Neural cell (in vitro differentiated cells): Measurements from ENCODE around the gene PTGR1. TPM values are rescaled to one million over a fixed set of nuclear protein-coding genes. Genes with fewer than 3 reads are reported as not detected.
"Not testable (repeated sequence)": the region's sequence is repeated elsewhere in the genome, so short reads cannot be mapped to it uniquely, and the experiment has no call there.

Experiments used
- H2AFZ ChIP-seq: fragments of 200-600, 300-800 bp; sonication (generic), shearing (Covaris generic); 2 replicates; pipeline ENCODE4 v1.6.0; 2014; ENCODE audit warnings: low read depth, mild to moderate bottlenecking, antibody characterized with exemption, low read length, moderate library complexity
- H3F3A ChIP-seq: fragments of 200-600 bp; shearing (Covaris generic); 2 replicates; pipeline ENCODE4 v1.6.1; 2016; ENCODE audit warnings: mild to moderate bottlenecking, moderate library complexity, mixed read lengths, antibody characterized with exemption, low read length; ENCODE audit not compliant: insufficient read depth, poor library complexity, severe bottlenecking
- H3K27ac ChIP-seq: fragments of 200-600, 300-800 bp; sonication (generic), shearing (Covaris generic); 2 replicates; pipeline ENCODE4 v1.5.1; 2014; ENCODE audit warnings: mild to moderate bottlenecking, low read length, moderate library complexity
- H3K27me3 ChIP-seq: fragments of 300-800, 200-600 bp; sonication (generic), shearing (Covaris generic); 2 replicates; pipeline ENCODE4 v1.6.0; 2014; ENCODE audit warnings: mild to moderate bottlenecking, low read depth, low read length, moderate library complexity; ENCODE audit not compliant: insufficient read depth
- H3K36me3 ChIP-seq: fragments of 300-800, 200-600 bp; sonication (generic), shearing (Covaris generic); 2 replicates; pipeline ENCODE4 v1.5.1; 2014; ENCODE audit warnings: mild to moderate bottlenecking, antibody characterized with exemption, low read length, moderate library complexity; ENCODE audit not compliant: insufficient read depth
- H3K4me2 ChIP-seq: fragments of 300-800, 200-600 bp; sonication (generic), shearing (Covaris generic); 2 replicates; pipeline ENCODE4 v1.6.0; 2014; ENCODE audit warnings: mild to moderate bottlenecking, low read length
- H3K4me3 ChIP-seq: fragments of 300-800, 200-600 bp; sonication (generic), shearing (Covaris generic); 2 replicates; pipeline ENCODE4 v1.5.1; 2014; ENCODE audit warnings: mild to moderate bottlenecking, low read length, moderate library complexity
- H3K79me2 ChIP-seq: fragments of 200-600 bp; shearing (Covaris generic); replicated peaks from 2 replicates; pipeline ENCODE4 v1.6.0; 2014; ENCODE audit warnings: mild to moderate bottlenecking, low read length, moderate library complexity; ENCODE audit not compliant: insufficient read depth
- H3K9ac ChIP-seq: fragments of 300-800, 200-600 bp; sonication (generic), shearing (Covaris generic); 2 replicates; pipeline ENCODE4 v1.6.1; 2016; ENCODE audit warnings: mild to moderate bottlenecking, low read length, mixed read lengths
- H3K9me2 ChIP-seq: fragments of 200-600 bp; shearing (Covaris generic); 2 replicates; pipeline ENCODE4 v1.6.1; 2016; ENCODE audit warnings: mild to moderate bottlenecking, low read length, mixed read lengths; ENCODE audit not compliant: insufficient read depth
- H3K9me3 ChIP-seq: fragments of 200-600, 300-800 bp; sonication (generic), shearing (Covaris generic); 2 replicates; pipeline ENCODE4 v1.6.1; 2016; ENCODE audit warnings: mild to moderate bottlenecking, mixed run types, low read length, moderate library complexity, mixed read lengths
- H4K20me1 ChIP-seq: fragments of 200-600 bp; shearing (Covaris generic); 2 replicates; pipeline ENCODE4 v1.6.1; 2016; ENCODE audit warnings: mild to moderate bottlenecking, mixed run types; ENCODE audit not compliant: insufficient read depth
- EP300 ChIP-seq: fragments of 450-650 bp; conservative IDR thresholded peaks from 2 replicates; pipeline ENCODE4 v1.6.1; 2014; ENCODE audit warnings: antibody characterized with exemption, mild to moderate bottlenecking, moderate library complexity; ENCODE audit not compliant: poor library complexity, severe bottlenecking
- EZH2 ChIP-seq: fragments of 200-600, 300-800 bp; shearing (Covaris generic), sonication (generic); IDR thresholded peaks from 2 replicates; pipeline ENCODE4 v1.6.1; 2014; ENCODE audit warnings: antibody characterized with exemption, low read length, borderline replicate concordance, mild to moderate bottlenecking; ENCODE audit not compliant: insufficient read depth, poor library complexity, severe bottlenecking
- RAD21 ChIP-seq: fragments of 450-650 bp; conservative IDR thresholded peaks from 2 replicates; pipeline ENCODE4 v1.6.1; 2014; ENCODE audit warnings: antibody characterized with exemption, mild to moderate bottlenecking, moderate library complexity
- REST ChIP-seq: IDR thresholded peaks from 2 replicates; pipeline ENCODE4 v1.6.1; 2012; ENCODE audit warnings: borderline replicate concordance
- SMC3 ChIP-seq: fragments of 450-650 bp; conservative IDR thresholded peaks from 2 replicates; pipeline ENCODE4 v1.6.1; 2014; ENCODE audit warnings: antibody characterized with exemption, mild to moderate bottlenecking, moderate library complexity; ENCODE audit not compliant: poor library complexity
- TAF1 ChIP-seq: IDR thresholded peaks from 2 replicates; pipeline ENCODE4 v1.6.1; 2012; ENCODE audit warnings: low read depth
- polyA plus RNA-seq: library from polyadenylated mRNA; depleted of rRNA; stranded (reverse); fragments of >200 nt; gene quantifications from 2 replicates; pipeline ENCODE4 v1.2.3, GENCODE V29; 2014
- TF ChIP-seq, protein P1 (sequence below): fragments of 450-650 bp; IDR thresholded peaks from 2 replicates; pipeline ENCODE4 v1.5.1; 2014; ENCODE audit warnings: antibody characterized with exemption, mild to moderate bottlenecking, moderate library complexity; ENCODE audit not compliant: poor library complexity, severe bottlenecking

PTGR1 gene
- polyA plus RNA-seq, 1 donor from 2014 or later: 6.6 TPM

DNA sequence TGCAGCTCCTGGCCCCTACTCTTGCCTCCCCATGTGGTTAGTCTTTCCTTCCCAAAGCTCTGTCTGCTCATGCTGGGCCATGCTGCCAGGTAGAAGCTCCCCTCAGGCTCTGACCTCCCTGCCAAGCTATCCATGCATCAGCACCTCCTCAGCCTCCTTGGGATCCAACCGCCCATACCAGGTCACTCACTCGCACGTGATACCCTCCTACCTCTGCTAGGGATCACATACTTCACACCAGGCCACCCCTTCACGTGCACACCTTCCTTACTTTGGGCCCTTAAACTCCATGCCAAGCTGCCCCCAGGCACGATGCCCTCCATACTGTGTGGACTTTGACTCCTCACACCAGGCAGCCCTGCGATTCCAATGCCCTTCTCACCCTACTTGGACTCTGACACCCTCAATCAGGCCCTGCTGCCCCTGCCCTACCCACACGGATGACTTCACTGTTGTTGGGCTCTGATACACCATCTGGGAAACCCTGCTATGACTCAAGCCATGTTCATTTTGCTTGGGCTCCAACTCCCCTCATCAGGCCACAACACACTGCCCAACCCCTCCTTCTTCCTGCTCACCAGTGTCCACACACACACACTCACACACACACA, 40.3 kb downstream of the PTGR1 start:
- Histone ChIP-seq H3K9ac (no peak overlapping the region), H3K4me2 (no peak overlapping the region), H2AFZ (no peak overlapping the region), H3F3A (no peaks in the 10 kb centered on the region), H3K4me3 (no peak overlapping the region), H3K27me3 (no peaks in the 10 kb centered on the region), H3K79me2 (no peaks in the 10 kb centered on the region), H3K36me3 (no peaks in the 10 kb centered on the region), H3K9me2 (no peaks in the 10 kb centered on the region), H4K20me1 (no peaks in the 10 kb centered on the region), H3K27ac (no peak overlapping the region), H3K9me3 (no peaks in the 10 kb centered on the region)
- TF ChIP-seq TAF1 (no peak), EZH2 (no peak), RAD21 (no peak), REST (no peak)

DNA sequence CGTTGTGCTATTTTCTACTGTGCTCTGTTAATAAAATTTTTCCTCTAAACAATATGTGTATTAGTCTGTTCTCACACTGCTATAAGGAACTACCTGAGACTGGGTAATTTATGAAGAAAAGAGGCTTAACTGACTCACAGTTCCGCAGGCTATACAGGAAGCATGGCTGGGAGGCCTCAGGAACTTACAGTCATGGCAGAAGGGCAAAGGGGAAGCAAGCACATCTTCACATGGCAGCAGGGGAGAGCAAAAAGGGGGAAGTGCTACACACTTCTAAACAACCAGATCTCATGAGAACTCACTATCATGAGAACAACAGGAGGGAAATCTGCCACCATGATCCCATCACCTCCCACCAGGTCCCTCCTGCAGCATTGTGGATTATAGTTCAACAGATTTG, 44.0 kb downstream of the PTGR1 start:
- H3K9ac ChIP-seq, H4K20me1 ChIP-seq, H3K4me3 ChIP-seq, H3K36me3 ChIP-seq, H3K9me3 ChIP-seq, H3F3A ChIP-seq, H3K79me2 ChIP-seq, H3K27me3 ChIP-seq, H3K4me2 ChIP-seq, H2AFZ ChIP-seq, H3K27ac ChIP-seq, H3K9me2 ChIP-seq: not testable (repeated sequence)

DNA sequence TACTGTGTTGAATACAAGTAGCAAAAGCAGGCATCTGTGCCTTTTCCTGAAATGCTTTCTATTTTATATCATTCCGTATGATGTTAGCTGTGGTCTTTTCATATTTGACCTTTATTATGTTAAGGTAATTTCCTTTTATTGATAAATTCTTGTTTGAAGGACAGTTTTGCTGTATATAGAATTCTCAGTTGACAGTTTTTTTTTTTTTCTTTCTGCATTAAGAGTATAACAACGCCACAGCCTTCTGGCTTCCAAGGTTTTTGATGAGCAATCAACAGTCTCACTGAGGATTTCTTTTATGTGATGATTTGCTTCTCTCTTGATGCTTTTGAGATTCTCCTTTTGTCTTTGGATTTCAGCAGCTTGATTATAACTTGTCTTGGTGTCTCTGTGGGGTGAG, 50.8 kb downstream of the PTGR1 start:
- no peak overlapping the region for H3K4me3 ChIP-seq
- no peak overlapping the region for H3K4me2 ChIP-seq
- no peak overlapping the region for H3K9ac ChIP-seq
- H3K9me3 ChIP-seq: peaks cover 22% of the 10 kb centered on the region
- no peaks in the 10 kb centered on the region for H3F3A ChIP-seq
- TF ChIP-seq, protein P1, sequence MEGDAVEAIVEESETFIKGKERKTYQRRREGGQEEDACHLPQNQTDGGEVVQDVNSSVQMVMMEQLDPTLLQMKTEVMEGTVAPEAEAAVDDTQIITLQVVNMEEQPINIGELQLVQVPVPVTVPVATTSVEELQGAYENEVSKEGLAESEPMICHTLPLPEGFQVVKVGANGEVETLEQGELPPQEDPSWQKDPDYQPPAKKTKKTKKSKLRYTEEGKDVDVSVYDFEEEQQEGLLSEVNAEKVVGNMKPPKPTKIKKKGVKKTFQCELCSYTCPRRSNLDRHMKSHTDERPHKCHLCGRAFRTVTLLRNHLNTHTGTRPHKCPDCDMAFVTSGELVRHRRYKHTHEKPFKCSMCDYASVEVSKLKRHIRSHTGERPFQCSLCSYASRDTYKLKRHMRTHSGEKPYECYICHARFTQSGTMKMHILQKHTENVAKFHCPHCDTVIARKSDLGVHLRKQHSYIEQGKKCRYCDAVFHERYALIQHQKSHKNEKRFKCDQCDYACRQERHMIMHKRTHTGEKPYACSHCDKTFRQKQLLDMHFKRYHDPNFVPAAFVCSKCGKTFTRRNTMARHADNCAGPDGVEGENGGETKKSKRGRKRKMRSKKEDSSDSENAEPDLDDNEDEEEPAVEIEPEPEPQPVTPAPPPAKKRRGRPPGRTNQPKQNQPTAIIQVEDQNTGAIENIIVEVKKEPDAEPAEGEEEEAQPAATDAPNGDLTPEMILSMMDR: no peak
- no peak for TF ChIP-seq SMC3
- no peak for TF ChIP-seq TAF1
- no peak for TF ChIP-seq EP300
- TF ChIP-seq REST: no peak
- no peak for TF ChIP-seq RAD21
- no peaks in the 10 kb centered on the region for H3K79me2 ChIP-seq
- no peak overlapping the region for H2AFZ ChIP-seq
- H3K9me2 ChIP-seq: no peaks in the 10 kb centered on the region
- peaks cover under 1% of the 10 kb centered on the region for H3K36me3 ChIP-seq
- no peaks in the 10 kb centered on the region for H3K27me3 ChIP-seq
- H4K20me1 ChIP-seq: no peaks in the 10 kb centered on the region
- no peak overlapping the region for H3K27ac ChIP-seq
